HG03439 (cell line): ENCODE results near the gene DFFB.
A peak's percentile ranks its signal among the peaks of the same experiment; 100 is the strongest.
"Not testable (repeated sequence)": the region's sequence is repeated elsewhere in the genome, so short reads cannot be mapped to it uniquely, and the experiment has no call there.

Experiments
- ATAC-seq: cut with Tn5 transposase; IDR thresholded peaks from one replicate; pipeline ENCODE4 v1.9.1; 2021; ENCODE audit warnings: mild to moderate bottlenecking, moderate library complexity; ENCODE audit not compliant: unreplicated experiment

Gene DFFB

GRCh38 chr1:3856923-3857790, at the start of gene DFFB, which contains the start of gene CEP104:
TSS of gene DFFB (plus strand) at chr1:3857476. CDS start at chr1:3857604, 128 bp downstream.
TSS of gene CEP104 (minus strand) at chr1:3857211. CDS start at chr1:3852407, 4,804 bp downstream.
- peak; percentile 96 for ATAC-seq

GRCh38 chr1:3807769-3808168, 49.5 kb upstream of the DFFB start:
- ATAC-seq: no peak

- ATAC-seq: no peak
Observed at GRCh38 chr1:3809680-3810079, 47.6 kb upstream of the DFFB start.

DNA sequence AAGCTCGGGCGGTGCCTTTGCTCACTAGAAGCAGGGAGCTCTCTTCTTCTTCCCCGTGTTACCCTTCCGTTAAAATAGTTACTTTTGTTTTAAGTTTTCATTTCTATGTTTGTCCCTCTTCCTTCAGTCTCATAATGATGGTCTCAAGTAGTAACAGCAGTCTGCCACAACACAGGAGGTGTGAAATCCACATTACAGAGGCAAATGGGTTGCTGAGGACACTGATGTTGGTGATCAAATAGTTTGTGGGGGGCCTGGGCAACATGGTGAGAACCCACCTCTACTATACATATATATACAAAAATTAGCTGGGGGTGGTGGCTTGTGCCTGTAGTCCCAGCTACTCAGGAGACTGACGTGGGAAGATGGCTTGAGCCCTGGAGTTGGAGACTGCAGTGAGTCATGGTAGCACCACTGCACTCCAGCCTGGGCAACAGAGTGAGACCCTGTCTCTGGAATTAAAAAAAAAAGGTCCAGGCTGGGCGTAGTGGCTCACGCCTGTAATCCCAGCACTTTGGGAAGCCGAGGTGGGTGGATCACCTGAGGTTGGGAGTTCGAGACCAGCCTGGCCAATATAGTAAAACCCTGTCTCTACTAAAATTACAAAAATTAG, 47.0 kb upstream of the DFFB start:
- not testable (repeated sequence) for ATAC-seq

DNA sequence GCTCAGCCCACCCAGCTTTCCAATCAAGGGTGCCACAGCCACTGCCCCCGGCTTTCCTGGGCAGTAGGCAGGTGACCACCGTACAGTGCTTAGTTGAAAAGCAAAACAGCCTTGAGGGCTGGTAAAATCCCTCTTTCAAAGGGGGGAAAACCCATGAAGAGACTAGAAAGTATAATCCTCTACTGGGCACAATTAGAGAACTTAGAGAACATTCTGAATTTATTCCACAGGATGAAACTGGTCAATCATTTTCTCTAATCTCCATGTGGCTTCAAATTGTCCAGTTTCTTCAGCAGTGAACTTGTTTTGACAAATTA, 45.7 kb upstream of the DFFB start:
- ATAC-seq: no peak

DNA sequence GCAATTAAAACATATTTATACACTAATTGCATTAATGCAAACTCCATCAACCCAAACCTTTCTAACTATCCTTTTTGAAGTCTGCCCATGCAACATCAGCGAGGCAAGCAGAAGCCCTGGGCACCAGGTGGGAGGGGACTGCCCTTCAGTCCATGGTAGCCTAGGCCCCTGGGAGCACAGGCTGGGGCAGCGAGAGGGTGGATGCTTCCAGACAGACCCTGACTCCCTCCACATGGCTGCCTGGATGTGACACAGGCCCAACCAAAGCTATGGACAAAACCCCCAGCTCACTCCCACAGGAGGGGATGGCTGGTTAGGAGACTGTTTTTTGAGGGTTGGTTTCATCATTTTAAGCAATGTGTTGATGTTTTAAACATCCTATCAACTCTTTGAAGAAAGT, 43.2 kb upstream of the DFFB start:
- no peak for ATAC-seq

DNA sequence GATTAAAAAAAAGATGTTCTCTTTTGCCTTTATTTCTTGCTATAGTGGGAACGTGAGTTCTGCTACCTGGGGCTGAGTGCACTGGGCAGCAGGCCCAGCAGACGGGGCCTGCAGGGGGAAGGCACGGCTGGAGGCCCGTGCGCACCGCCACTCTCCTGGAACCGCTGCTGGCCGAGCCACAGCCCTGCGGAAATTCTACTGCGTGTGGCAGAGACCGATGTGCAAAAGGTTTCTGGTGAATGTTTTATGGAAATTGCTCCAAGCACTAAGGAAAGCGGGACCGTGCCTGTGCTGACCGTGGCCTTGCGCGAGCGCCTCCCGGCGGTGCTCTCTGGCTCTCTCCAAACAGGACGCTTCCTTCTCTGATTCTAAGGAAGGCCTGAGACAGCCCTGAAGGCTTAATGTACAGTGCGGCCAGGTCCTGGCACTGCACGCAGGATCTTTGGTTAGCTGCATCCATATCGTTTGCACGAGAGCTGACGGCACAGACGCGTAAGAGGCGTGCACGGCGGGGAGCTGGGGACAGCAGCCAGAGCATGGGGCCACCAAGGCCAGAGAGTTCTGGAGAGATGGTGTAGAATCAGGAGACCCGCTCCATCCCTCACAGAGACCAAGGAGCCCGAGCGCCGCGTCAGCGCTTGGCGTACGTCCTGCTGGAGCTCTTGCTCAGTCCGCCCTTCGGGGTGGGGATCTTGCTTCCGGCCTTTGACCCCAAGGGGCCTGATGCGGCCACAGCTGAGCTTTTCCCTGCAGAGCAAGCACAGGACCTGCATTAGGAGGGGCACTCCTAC, 42.3 kb upstream of the DFFB start:
- no peak for ATAC-seq

DNA sequence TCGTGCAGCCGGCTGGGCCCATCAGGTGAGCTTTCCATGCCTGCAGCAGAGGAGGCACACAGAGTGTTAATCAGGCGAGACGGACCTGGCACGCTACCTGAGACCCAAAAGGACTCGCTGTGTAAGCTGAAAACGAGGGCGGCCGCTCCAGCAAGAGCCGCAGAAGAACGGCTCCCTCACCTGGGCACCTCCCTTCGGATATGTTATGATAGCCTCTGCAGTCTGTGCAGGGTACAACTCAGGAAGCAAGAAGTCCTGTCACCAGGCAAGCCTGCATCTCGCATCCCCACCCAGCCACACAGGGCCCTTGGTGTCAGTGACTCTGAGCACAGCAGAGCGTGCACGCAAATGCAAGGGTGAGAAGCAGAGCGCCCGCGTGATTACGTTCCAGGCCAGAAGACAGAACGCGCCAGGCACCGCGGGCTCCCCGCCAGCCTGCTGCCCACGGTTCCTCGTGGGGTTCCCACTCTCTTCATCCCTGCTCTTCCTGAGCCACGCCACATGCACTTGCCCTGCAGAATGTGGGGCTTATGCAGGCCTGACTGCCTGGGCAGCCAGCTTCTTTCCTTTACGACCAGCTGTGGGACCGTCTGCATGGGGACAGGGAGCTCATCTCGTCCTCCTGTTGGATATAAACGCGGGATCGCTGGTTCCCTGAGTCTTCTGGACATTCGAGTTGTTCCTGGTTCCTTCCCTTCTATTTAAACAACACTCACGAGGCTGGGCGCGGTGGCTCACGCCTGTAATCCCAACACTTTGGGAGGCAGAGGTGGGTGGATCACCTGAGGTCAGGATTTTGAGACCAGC, 40.7 kb upstream of the DFFB start:
- ATAC-seq: no peak

DNA sequence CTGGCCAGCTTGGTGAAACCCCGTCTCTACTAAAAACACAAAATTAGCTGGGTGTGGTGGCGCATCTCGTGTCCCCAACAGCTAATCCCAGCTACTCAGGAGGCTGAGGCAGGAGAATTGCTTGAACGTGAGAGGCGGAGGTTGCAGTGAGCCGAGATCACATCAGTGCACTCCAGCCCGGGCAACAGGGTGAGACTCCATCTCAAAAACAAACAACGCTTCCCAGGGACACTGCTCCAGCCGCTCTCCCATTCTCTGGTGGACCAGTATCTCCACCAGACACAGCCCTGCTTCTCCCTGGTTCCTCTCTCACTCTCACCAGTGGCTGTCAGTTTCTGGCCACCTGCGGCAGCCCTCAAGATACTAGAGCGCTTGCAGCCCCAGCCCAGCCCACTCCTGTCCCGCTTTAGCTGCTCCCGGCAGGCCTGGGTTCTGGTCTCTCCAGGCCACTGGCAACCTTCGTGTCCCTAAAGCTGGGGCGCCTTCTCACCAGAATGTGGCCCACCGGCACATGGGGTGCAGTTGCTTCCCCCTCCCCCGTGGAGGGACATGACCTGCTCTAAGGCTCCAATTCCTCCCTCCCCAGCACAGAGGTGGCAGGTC, 40.0 kb upstream of the DFFB start:
- no peak for ATAC-seq

DNA sequence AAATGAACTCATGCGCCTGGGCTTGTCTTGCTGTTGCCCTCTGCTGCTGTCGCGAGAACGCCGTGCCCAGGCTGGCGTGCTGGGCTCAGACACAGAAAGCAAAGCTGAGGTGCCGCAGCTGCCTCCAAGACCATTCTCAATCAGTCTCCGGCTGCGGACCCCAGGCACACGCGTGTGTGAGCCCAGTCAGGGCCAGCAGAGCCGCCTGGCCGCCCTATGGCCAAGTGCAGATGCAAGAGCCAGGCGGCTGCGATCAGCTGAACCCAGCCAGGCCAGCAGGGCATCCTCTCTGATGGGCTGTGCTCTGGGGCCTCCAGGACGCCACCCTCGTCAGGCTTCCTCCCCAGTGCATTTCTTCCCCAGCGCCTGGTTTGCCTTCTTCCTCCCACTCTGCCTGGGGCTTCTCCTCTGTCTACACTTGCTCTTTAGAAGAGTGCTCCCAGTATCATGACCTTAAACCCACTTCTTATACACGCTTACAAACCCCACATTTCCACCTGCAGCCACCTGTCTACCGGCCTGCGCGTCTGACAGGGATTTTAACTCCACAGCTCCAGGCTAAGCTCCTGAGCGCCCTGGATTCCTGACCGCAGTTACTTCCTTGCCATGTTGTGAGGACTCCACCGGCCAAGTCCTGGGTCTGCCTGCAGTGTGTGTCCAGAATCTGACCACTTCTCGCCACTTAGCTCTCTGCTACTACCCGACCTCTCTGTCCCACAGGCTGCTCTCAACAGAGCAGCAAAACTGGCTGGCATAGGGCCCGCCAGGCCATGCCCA, 39.3 kb upstream of the DFFB start:
- ATAC-seq: no peak

DNA sequence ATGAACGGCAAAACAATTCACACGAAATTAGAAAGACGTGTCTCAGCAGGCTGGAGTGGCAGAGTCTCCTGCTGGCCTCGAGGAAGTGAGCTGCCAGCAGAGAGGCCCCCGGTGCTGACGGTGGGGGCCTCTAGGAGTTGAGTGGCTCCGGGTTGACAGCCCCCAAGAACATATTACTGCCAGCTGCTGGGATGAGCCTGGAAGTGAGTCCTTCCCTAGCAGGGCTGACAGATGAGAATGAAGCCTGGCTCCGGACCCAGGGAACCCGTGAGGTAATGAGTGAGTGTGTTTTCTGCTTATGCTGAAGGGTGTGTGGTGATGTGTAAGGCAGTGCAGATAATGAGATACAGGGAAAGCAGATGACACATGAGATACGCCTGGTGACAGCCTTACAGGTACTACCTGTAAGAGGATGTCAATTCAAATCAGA, 37.5 kb upstream of the DFFB start:
- ATAC-seq: no peak

DNA sequence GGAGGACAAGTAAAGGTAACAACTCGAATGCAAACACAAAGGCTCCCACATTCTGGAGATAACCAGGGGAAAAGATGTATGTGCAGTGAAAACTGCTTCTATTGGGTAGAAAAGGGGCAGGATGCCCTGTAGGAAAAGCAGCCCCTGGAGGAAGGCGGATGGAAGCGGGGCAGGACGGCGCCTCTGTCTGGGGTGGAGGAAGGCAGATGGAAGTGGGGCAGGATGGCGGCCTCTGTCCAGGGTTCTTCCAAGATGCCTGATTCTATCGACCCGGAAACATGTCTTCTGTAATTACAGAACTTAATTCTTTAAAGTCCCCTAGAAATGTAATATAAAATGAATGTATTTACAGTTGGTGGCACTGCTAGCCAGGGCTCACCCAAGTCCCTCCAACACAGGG, 37.0 kb upstream of the DFFB start:
- ATAC-seq: no peak

DNA sequence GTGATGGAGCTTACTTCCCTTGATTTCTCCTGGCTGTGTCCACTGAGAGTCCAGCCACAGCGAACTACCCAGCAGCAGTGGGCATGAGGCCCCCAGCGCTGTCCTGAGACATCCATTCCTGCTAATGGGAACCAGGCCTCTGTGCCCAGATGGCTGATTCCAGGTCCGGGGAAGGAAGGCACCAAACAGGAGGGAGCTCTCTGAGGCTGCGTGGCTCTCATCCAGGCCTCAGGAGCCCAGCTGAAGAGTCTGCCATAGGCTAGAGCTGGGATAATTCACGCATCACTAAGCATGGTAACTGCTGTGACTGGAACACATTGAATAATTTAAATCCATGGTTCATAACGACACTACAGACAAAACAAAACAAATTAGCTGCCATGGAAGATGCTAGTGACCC, 36.3 kb upstream of the DFFB start:
- ATAC-seq: no peak

DNA sequence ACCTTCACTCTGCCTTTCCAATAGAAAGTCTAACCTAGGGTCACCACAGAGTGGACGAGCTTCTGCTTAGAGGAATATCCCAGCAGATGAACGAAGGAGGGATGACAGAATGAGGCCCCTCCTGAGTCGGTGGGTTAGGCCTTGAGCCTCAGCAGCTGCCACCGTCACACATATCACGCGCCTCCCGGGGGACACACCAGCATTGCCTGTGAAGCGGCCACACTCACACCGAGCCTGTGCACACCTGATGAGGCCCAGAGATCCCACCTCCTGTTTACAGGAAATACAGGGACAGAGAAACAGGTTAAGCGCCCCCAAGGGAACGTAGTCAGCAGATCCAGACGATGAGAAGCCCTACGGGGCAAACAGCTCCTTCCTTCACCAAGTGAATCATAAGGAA, 35.8 kb upstream of the DFFB start:
- ATAC-seq: no peak

GRCh38 chr1:3821908-3822307, 35.4 kb upstream of the DFFB start:
- ATAC-seq: no peak

GRCh38 chr1:3822421-3822820, 34.9 kb upstream of the DFFB start:
- no peak for ATAC-seq

DNA sequence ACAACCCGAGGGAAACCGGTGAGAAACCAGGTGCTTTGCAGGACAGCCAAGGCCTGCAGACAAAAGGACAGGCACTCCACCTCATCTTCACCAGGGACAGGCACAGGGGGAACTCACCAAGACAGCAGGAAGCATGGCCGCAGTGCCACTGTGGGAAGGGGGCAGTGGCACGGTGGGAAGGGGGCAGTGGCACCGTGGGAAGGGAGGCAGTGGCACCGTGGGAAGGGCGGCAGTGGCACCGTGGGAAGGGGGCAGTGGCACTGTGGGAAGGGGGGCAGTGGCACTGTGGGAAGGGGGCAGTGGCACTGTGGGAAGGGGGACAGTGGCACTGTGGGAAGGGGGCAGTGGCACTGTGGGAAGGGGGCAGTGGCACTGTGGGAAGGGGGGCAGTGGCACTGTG, 32.6 kb upstream of the DFFB start:
- no peak for ATAC-seq

DNA sequence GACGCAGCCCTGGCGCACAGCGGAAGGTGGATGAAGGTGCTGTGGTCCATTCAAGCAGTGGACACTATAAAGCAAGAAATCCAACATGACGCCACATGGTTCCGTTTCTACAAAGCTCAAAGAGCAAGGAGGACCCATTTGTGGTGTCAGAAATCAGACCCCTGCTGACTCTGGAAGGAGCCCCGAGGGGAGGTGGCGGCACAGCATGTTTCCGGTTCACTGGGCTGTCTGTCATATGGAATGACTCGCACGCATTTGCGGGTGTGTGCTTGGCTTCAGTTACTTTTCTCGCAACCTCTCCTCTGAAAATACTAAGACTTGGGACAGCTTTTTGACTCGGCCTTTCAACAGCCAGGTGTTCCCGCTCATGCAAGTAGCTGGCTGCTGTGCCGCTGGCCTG, 31.9 kb upstream of the DFFB start:
- ATAC-seq: no peak

- ATAC-seq: no peak
Observed at GRCh38 chr1:3827813-3828307, 29.4 kb upstream of the DFFB start.

GRCh38 chr1:3828391-3828790, 28.9 kb upstream of the DFFB start:
- no peak for ATAC-seq
